Fibroblast of lung (primary cell): ENCODE results near the gene CKLF. TPM values are rescaled to one million over a fixed set of nuclear protein-coding genes. Genes with fewer than 3 reads are reported as not detected.
"Not testable (repeated sequence)": the region's sequence is repeated elsewhere in the genome, so short reads cannot be mapped to it uniquely, and the experiment has no call there.

Experiments used
- DNase-seq, 2 donors: peaks; one replicate each; pipeline versions ENCODE4 v3.0.0 to v3.0.0-alpha.2; 2010; ENCODE audit warnings: low read depth in 2 of 2
- H2AFZ ChIP-seq: 2 replicates; pipeline ENCODE4 v1.5.1; 2012; ENCODE audit warnings: low read length, control low read depth, inconsistent platforms
- H3K27ac ChIP-seq: 2 replicates; pipeline ENCODE4 v1.5.1; 2011; ENCODE audit warnings: low read length, control low read depth; ENCODE audit not compliant: insufficient read depth
- H3K27me3 ChIP-seq: 2 replicates; pipeline ENCODE4 v1.5.1; 2011; ENCODE audit warnings: mild to moderate bottlenecking, low read length; ENCODE audit not compliant: control insufficient read depth, insufficient read depth
- H3K36me3 ChIP-seq: 2 replicates; pipeline ENCODE4 v1.5.1; 2011; ENCODE audit warnings: low read length; ENCODE audit not compliant: control insufficient read depth, insufficient read depth
- H3K4me1 ChIP-seq: 2 replicates; pipeline ENCODE4 v1.5.1; 2011; ENCODE audit warnings: low read length; ENCODE audit not compliant: control insufficient read depth, insufficient read depth; ENCODE audit errors: extremely low read depth
- H3K4me2 ChIP-seq: 2 replicates; pipeline ENCODE4 v1.5.1; 2011; ENCODE audit warnings: low read length, control low read depth; ENCODE audit not compliant: insufficient read depth; ENCODE audit errors: extremely low read depth
- H3K4me3 ChIP-seq, 4 experiments: fragments of 200-600 bp in 1 of 4; sonication (generic) in 1 of 4; replicated peaks in 1 of 4; 2 replicates each; pipeline ENCODE4 v1.5.1; 2011 to 2016; ENCODE audit warnings: low read length in 4 of 4, low read depth in 3 of 4, mild to moderate bottlenecking in 3 of 4, control low read depth in 2 of 4, inconsistent platforms in 1 of 4, mixed read lengths in 1 of 4; ENCODE audit not compliant: insufficient read depth in 1 of 4; ENCODE audit errors: control extremely low read depth in 1 of 4
- H3K79me2 ChIP-seq: 2 replicates; pipeline ENCODE4 v1.5.1; 2012; ENCODE audit warnings: mild to moderate bottlenecking, low read length, inconsistent platforms; ENCODE audit not compliant: control insufficient read depth, insufficient read depth
- H3K9ac ChIP-seq: 2 replicates; pipeline ENCODE4 v1.5.1; 2011; ENCODE audit warnings: mild to moderate bottlenecking, low read length, control low read depth; ENCODE audit not compliant: insufficient read depth
- H3K9me3 ChIP-seq: 2 replicates; pipeline ENCODE4 v1.5.1; 2012; ENCODE audit warnings: low read depth, low read length; ENCODE audit not compliant: control insufficient read depth, insufficient read depth
- H4K20me1 ChIP-seq: 2 replicates; pipeline ENCODE4 v1.5.1; 2011; ENCODE audit warnings: low read length; ENCODE audit not compliant: control insufficient read depth, insufficient read depth; ENCODE audit errors: extremely low read depth
- CTCF ChIP-seq, 2 donors: IDR thresholded peaks in 1 of 2; conservative IDR thresholded peaks in 1 of 2; 1 replicate in 1 of 2; 2 replicates in 1 of 2; pipeline ENCODE4 v1.5.1; 2011 to 2012; ENCODE audit warnings: low read length in 2 of 2, control low read depth in 1 of 2, inconsistent platforms in 1 of 2, low read depth in 1 of 2, mild to moderate bottlenecking in 1 of 2
- EZH2 ChIP-seq: IDR thresholded peaks from 2 replicates; pipeline ENCODE4 v1.5.1; 2012; ENCODE audit warnings: low read length, control low read depth, mild to moderate bottlenecking; ENCODE audit errors: missing control alignments
- polyA plus RNA-seq, 2 donors: library from polyadenylated mRNA; depleted of rRNA in 1 of 2; stranded (reverse) in 1 of 2; unstranded in 1 of 2; fragments of >200 nt; gene quantifications; 2 replicates each; pipeline ENCODE4 v1.2.1, GENCODE V29; 2011 to 2012; ENCODE audit warnings: missing spikeins in 1 of 2
- total RNA-seq: library from RNA; depleted of rRNA; stranded (reverse); fragments of >200 nt; gene quantifications from 2 replicates; pipeline ENCODE4 v1.2.1, GENCODE V29; 2014

The CKLF gene
- total and polyA plus RNA-seq, 2 donors (not counting 1 experiment from before 2014, with no cell fraction given): 41.9 to 70.9 TPM

GRCh38 chr16:66566051-66566901, 13.9 kb downstream of the CKLF start, which contains the start of gene CMTM1:
Gene CMTM1 (plus strand): TSS chr16:66566439. CDS start chr16:66566514, 75 bp downstream.
- Histone ChIP-seq H3K27ac (no peak within 1 kb of the TSS), H3K36me3 (peaks cover 7% of the 10 kb centered on the region), H3K4me2 (no peak within 1 kb of the TSS), H3K4me3 (no peak within 1 kb of the TSS), H3K79me2 (no peaks in the 10 kb centered on the region), H3K9ac (no peak within 1 kb of the TSS), H3K27me3 (no peaks in the 10 kb centered on the region), H3K4me1 (peaks cover 7% of the 10 kb centered on the region), H2AFZ (no peak within 1 kb of the TSS), H3K9me3 (no peaks in the 10 kb centered on the region), H4K20me1 (no peaks in the 10 kb centered on the region)
- no peak for TF ChIP-seq CTCF (conservative IDR thresholded peaks at IDR 0.05 in 1 of 2, IDR thresholded peaks at IDR 0.05 in 1 of 2; ENCODE audit: low read depth in 1 of 2, low read length in 2 of 2)
- no peak for DNase-seq

GRCh38 chr16:66567270-66567669, 14.9 kb downstream of the CKLF start:
- not testable (repeated sequence) for H3K4me1 ChIP-seq, H3K36me3 ChIP-seq, H4K20me1 ChIP-seq, H3K4me3 ChIP-seq, H3K4me2 ChIP-seq, H3K9me3 ChIP-seq, H3K79me2 ChIP-seq, H3K9ac ChIP-seq, H3K27me3 ChIP-seq, H2AFZ ChIP-seq, DNase-seq, H3K27ac ChIP-seq

DNA sequence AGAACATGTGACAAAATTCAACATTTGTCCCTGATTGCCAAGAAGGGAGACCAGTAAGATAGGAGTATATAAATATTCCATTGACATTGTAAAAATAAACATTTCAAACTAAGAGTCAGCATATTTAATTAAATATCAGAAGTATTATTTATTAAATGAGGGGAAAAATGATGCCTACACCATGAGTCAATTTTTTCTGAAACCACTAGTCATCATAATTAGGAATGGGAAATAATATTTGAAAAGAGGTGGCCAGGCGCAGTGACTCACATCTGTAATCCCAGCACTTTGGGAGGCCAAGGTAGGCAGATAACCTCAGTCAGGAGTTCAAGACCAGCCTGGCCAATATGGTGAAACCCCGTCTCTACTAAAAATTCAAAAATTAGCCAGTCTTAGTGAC, 16.0 kb downstream of the CKLF start:
- Histone ChIP-seq H3K27me3 (no peaks in the 10 kb centered on the region), H4K20me1 (no peaks in the 10 kb centered on the region), H3K79me2 (no peaks in the 10 kb centered on the region), H3K4me1 (peaks cover 7% of the 10 kb centered on the region), H3K4me3 (no peak overlapping the region), H3K4me2 (no peak overlapping the region), H3K9ac (no peak overlapping the region), H3K36me3 (peaks cover 7% of the 10 kb centered on the region), H2AFZ (no peak overlapping the region), H3K27ac (no peak overlapping the region), H3K9me3 (no peaks in the 10 kb centered on the region)
- peak; percentile 33 to 59 for DNase-seq
- TF ChIP-seq EZH2: no peak
- TF ChIP-seq CTCF (conservative IDR thresholded peaks at IDR 0.05 in 1 of 2, IDR thresholded peaks at IDR 0.05 in 1 of 2; ENCODE audit: low read depth in 1 of 2, low read length in 2 of 2): no peak
